Lower leg skin (tissue), 3 donors: Measurements from ENCODE around the gene AMFR.

Experiments used
- POLR2A ChIP-seq, 2 donors: fragments of 450-650 bp; IDR thresholded peaks; one replicate each; pipeline ENCODE4 v1.6.1; 2016 to 2017; ENCODE audit warnings: antibody characterized with exemption in 2 of 2, mild to moderate bottlenecking in 1 of 2, moderate library complexity in 1 of 2
- TF ChIP-seq, protein P1 (sequence below), 3 donors: fragments of 450-650 bp; IDR thresholded peaks; one replicate each; pipeline ENCODE4 v1.5.1; 2016; ENCODE audit warnings: antibody characterized with exemption in 3 of 3, mild to moderate bottlenecking in 3 of 3, moderate library complexity in 2 of 3

DNA sequence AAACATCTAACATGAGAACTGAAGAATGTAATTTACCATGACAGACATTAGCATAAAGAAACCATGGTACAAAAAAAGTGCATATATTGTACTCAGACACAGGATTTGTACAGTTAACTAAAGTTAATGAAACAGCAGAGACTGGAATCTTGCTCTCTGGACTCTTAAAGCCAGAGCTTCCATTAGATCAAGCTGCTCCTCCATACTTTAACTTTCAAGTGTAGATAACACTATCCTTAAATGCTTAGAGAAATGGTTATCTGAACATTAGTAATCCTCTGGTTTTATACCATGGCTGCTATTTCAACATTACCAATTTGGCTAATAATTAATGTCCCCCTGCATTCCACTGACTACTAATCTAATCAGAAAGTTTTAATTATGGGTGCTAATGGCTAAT, 22.7 kb upstream of the AMFR start:
- TF ChIP-seq, protein P1, sequence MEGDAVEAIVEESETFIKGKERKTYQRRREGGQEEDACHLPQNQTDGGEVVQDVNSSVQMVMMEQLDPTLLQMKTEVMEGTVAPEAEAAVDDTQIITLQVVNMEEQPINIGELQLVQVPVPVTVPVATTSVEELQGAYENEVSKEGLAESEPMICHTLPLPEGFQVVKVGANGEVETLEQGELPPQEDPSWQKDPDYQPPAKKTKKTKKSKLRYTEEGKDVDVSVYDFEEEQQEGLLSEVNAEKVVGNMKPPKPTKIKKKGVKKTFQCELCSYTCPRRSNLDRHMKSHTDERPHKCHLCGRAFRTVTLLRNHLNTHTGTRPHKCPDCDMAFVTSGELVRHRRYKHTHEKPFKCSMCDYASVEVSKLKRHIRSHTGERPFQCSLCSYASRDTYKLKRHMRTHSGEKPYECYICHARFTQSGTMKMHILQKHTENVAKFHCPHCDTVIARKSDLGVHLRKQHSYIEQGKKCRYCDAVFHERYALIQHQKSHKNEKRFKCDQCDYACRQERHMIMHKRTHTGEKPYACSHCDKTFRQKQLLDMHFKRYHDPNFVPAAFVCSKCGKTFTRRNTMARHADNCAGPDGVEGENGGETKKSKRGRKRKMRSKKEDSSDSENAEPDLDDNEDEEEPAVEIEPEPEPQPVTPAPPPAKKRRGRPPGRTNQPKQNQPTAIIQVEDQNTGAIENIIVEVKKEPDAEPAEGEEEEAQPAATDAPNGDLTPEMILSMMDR (IDR thresholded peaks at IDR 0.05), result no peak
- no peak for TF ChIP-seq POLR2A (IDR thresholded peaks at IDR 0.05)
